NCI-H1417 (cell line): ENCODE results near the gene GRAMD2B.
"Not testable (repeated sequence)": the region's sequence is repeated elsewhere in the genome, so short reads cannot be mapped to it uniquely, and the experiment has no call there.

Experiments
- DNase-seq, 3 experiments: peaks; one replicate each; lab custom pipeline; 2025; lab: John Stamatoyannopoulos, UW

Gene GRAMD2B, protein sequence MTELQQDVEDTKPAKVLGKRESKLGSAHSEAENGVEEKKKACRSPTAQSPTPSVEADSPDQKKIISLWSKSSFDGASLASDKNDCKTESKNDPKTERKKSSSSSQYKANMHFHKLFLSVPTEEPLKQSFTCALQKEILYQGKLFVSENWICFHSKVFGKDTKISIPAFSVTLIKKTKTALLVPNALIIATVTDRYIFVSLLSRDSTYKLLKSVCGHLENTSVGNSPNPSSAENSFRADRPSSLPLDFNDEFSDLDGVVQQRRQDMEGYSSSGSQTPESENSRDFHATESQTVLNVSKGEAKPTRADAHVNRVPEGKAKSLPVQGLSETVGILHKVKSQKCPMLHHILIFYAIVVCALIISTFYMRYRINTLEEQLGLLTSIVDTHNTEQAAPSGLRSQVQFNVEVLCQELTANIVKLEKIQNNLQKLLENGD

GRCh38 chr5:126422994-126423788 is at the start of gene GRAMD2B:
GRAMD2B (plus strand) TSS chr5:126423409; CDS start chr5:126423607, 198 bp downstream.
- peak in 2 of 3 experiments; percentile 76 to 85 for DNase-seq

- no peak for DNase-seq
Measured at GRCh38 chr5:126374109-126374416, 49.1 kb upstream of the GRAMD2B start.

GRCh38 chr5:126376443-126376842 is 46.8 kb upstream of the GRAMD2B start:
- no peak for DNase-seq

GRCh38 chr5:126377424-126377823 is 45.8 kb upstream of the GRAMD2B start:
- DNase-seq, result no peak

DNA sequence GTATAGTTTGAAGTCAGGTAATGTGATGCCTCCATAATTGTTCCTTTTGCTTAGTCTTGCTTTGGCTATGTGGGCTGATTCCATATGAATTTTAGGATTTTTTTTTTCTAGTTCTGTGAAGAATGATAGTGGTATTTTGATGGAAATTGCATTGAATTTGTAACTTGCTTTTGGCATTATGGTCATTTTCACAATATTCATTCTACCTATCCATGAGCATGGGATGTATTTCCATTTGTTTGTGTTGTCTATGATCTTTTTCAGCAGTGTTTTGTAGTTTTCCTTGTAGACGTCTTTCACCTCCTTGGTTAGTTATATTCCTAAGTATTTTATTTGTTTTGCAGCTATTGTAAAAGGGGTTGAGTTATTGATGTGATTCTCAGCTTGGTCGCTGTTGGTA is 42.9 kb upstream of the GRAMD2B start:
- DNase-seq, result not testable (repeated sequence)

DNA sequence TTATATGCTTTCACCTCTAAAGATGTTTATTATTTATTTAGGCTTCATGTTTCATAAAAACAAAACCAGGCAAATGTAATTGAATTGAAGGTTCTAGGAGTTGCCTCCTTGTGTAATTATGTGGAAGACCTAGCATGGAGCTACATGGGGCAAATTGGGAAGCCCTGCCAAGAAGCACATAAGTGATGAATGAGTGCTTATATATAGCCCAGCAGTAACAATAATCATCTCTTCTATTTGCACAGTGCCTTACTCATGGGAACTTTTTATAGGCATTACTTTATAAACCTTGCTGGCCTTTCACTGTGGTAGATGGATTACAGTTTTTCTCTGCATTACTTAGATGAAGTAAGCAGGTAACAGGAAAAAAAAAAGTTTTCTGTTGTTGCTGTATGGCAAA is 40.0 kb upstream of the GRAMD2B start:
- DNase-seq, result no peak

GRCh38 chr5:126383776-126384175 is 39.4 kb upstream of the GRAMD2B start:
- no peak for DNase-seq

DNA sequence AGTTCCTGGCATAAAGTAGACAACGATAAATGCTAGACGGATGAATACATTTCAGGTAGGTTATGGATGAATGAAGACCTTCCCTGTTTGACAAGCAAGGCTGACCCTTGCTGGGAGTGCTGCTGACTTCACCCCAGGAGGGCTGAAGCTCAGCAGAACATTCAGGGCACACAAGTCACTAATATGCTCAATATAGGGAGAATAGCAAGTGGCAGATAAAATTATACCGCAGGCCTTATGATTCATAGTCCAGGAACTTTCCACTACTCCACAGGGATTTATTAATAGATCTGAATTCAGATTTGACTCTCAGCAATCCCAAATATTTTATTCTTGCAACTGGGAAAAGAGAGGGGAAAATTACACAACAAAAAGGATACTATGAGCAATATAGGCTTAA is 38.2 kb upstream of the GRAMD2B start:
- peak; percentile 19 to 69 (median 38) for DNase-seq

DNA sequence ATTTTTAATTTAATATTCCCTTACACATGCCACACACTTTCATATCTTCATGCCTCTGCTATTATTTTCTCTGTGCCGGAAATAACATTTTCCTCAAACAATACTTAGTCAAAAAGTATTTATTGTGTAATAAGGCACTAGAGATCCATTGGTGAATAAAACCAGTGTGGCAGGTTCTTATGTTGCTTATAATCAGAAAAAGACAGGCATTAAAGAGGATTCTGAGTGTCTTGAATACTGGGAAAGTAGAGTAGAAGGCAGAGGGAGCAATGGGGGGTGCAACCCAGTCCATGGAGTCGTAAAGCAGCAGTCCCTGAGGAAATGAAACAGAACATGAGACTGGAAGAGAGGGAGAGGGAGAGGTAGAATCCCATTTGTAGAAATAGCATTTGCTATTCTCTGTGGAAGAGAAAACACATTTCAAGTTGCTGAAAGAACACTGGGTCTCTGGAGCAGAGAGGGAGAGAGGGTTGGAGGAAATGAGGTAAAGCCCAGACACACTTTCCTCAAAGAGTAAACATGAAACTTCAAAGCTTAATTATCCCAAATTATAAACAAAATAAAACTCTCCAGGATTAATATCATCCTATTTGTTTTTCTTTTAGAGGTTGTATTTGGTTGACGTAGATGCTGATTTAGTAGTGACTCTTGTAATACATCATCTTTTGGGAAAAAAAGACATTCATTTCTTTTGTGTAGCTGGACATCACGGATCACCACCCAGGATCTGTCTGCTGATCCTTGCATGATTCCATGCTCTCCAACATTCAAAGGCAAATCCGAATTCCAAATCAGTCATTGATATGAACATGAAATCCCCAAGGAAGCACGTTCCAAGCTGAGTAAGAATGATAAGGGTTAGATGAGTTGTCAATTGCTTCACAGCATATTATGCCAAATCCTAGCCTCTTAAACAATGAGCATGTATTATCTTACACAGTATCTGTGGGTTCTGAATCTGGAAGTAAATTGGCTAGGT is 37.4 kb upstream of the GRAMD2B start:
- peak in 1 of 3 experiments; percentile 3 for DNase-seq

GRCh38 chr5:126389179-126389578 is 34.0 kb upstream of the GRAMD2B start:
- no peak for DNase-seq

- DNase-seq, result no peak
Measured at GRCh38 chr5:126390051-126390450, 33.2 kb upstream of the GRAMD2B start.

DNA sequence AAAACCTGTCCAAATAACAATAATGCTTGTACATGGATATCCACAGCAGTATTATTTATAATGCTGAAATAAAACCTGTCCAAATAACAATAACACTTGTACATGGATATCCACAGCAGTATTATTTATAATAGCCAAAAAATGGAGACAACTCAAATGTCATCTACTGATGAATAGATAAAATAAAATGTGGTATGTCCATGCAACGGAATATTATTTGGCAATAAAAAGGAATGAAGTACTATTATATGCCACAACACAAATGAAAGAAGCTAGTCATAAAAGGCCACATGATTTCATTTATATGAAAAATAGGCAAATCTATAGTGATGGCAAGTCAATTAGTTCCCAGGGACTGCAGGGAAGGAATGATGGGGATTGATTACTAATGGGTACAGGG is 31.8 kb upstream of the GRAMD2B start:
- no peak for DNase-seq

GRCh38 chr5:126394211-126394788 is 28.9 kb upstream of the GRAMD2B start:
- DNase-seq, result no peak

- no peak for DNase-seq
Measured at GRCh38 chr5:126395198-126395597, 28.0 kb upstream of the GRAMD2B start.

GRCh38 chr5:126395605-126396004 is 27.6 kb upstream of the GRAMD2B start:
- DNase-seq, result no peak

DNA sequence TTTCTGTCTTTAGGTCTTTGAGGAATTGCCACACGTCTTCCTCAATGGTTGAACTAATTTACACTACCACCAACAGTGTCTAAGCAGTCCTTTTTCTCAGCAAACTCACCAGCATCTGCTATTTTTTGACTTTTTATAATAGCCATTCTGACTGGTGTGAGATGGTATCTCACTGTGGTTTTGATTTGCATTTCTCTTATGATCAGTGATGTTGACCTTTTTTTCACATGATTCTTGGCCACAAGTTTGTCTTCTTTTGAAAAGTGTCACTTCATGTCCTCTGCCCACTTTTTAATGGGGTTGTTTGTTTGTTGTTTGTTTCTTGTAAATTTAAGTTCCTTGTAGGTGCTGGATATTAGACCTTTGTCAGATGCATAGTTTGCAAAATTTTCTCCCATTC is 26.5 kb upstream of the GRAMD2B start:
- DNase-seq, result not testable (repeated sequence)

- no peak for DNase-seq
Measured at GRCh38 chr5:126398791-126399190, 24.4 kb upstream of the GRAMD2B start.

- DNase-seq, result no peak
Measured at GRCh38 chr5:126400621-126401251, 22.5 kb upstream of the GRAMD2B start.

DNA sequence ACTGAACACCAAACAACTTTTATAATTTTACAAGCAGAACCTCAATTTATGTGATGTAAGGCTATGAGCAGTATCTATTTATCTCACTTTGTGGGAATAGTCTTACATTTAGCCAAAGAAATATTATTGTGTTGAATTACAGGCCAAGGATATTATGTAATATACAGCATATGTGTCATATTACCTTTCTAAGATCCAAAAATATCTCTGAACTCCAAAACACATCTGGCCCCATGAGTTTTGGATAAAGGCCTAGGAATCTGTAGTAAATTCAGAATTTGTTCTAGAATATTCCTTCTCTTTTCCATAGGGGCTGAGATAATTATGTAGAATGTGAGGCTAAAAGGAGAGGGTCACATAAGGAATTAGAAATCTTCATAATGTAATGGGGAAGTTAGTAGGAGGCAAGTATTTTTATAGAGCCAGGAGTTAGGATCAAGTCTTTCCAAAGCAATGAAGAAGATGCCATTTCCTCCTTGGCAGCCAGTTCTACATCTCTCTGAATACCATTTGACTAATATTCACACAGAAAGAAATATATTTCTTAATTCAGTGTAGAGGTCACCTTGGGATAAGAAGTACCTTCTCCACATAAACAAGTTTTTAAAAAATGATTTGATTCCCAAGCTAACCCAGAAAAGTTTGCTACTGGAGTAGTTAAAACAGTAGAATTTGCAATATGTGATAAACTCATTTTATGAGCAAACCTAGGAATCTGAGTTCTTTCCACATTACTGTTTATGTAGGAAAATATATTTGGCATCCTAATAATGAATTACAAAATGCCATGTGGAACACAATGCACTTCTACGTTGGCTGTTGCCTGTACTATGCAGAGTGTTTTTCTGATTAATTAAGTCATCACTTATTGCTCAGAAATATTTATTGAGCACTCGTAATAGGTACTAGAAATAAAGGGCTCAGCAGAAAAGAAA is 20.3 kb upstream of the GRAMD2B start:
- no peak for DNase-seq

- DNase-seq, result no peak
Measured at GRCh38 chr5:126403876-126404275, 19.3 kb upstream of the GRAMD2B start.
